ENCODE data around the gene FGFRL1. TPM values are rescaled to one million over a fixed set of nuclear protein-coding genes. Genes with fewer than 3 reads are reported as not detected.

The FGFRL1 gene
- total and polyA plus RNA-seq, 4 donors = 13.4 to 31.1 (median 15.2) TPM

DNA sequence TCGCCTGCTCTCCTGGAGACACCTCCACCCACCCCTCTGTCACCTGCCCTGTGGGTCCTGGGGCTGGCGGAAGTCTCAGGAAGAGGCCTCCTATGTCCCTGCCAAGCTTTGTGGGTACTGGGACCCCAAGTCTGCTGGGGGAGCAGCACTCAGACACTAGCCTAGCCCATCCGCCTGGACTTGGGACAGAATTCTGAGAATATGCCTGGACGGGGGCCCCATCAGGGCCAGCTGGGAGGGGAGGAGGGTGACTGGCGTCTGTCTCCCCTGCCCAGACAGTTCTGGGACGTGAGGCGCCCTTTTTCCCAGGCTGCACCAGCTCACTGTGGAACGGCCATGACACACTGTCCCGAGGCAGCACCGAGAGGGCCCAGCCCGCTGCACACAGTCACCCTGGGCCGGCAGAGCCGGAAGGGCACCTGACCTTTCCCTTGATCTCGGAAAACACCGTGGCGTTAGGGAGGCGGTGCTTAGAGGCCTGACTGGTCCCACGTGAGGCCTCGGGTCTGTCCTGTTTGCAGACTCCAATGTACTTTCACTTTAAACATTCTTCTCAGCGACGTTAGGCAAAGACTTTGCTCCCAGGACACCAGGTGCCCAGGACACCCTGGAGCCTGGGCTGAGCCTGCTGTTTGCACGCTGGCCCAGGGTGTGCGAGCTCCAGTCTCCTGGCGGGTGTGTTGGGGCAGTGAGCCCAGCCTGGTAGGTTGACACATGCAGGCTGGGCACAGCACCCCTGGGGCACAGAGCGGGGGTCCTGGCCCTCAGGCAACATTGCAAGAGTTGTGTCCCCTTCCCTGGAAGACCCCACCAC, 18.9 kb upstream of the FGFRL1 start:
- Histone ChIP-seq H3K27me3 (ENCODE audit: control insufficient read depth in 3 of 3, insufficient read depth in 3 of 3, low read length in 2 of 3) (peaks cover 0 to 7% (median 4%) of the 10 kb centered on the region in 3 donors), H3K4me3 (no peak overlapping the region), H3K9me3 (ENCODE audit: control insufficient read depth in 4 of 4, insufficient read depth in 3 of 4, low read length in 3 of 4) (no peaks in the 10 kb centered on the region), H3K9ac (ENCODE audit: insufficient read depth in 1 of 2, low read length in 2 of 2) (no peak overlapping the region), H3K4me1 (ENCODE audit: control insufficient read depth in 5 of 5, insufficient read depth in 5 of 5, low read length in 5 of 5) (peaks cover 0 to 11% (median 4%) of the 10 kb centered on the region in 5 donors), H3K36me3 (ENCODE audit: control insufficient read depth in 4 of 4, insufficient read depth in 4 of 4, low read length in 4 of 4) (peaks cover 0 to 16% (median 0%) of the 10 kb centered on the region in 4 donors), H3K27ac (ENCODE audit: low read depth in 1 of 2, low read length in 1 of 2) (peak overlapping the region in 1 of 2 donors; percentile 85)
- WGBS, 2 donors = 63 to 79% methylated on average over 25 of the region's 25 CpGs
- peak; percentile 60 for ATAC-seq (ENCODE audit: insufficient read depth, low FRiP score)
- peak in 1 of 3 donors; percentile 39 for DNase-seq
- TF ChIP-seq, protein P1, sequence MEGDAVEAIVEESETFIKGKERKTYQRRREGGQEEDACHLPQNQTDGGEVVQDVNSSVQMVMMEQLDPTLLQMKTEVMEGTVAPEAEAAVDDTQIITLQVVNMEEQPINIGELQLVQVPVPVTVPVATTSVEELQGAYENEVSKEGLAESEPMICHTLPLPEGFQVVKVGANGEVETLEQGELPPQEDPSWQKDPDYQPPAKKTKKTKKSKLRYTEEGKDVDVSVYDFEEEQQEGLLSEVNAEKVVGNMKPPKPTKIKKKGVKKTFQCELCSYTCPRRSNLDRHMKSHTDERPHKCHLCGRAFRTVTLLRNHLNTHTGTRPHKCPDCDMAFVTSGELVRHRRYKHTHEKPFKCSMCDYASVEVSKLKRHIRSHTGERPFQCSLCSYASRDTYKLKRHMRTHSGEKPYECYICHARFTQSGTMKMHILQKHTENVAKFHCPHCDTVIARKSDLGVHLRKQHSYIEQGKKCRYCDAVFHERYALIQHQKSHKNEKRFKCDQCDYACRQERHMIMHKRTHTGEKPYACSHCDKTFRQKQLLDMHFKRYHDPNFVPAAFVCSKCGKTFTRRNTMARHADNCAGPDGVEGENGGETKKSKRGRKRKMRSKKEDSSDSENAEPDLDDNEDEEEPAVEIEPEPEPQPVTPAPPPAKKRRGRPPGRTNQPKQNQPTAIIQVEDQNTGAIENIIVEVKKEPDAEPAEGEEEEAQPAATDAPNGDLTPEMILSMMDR (IDR thresholded peaks at IDR 0.05; ENCODE audit: control extremely low read depth, extremely low read depth) = no peak

DNA sequence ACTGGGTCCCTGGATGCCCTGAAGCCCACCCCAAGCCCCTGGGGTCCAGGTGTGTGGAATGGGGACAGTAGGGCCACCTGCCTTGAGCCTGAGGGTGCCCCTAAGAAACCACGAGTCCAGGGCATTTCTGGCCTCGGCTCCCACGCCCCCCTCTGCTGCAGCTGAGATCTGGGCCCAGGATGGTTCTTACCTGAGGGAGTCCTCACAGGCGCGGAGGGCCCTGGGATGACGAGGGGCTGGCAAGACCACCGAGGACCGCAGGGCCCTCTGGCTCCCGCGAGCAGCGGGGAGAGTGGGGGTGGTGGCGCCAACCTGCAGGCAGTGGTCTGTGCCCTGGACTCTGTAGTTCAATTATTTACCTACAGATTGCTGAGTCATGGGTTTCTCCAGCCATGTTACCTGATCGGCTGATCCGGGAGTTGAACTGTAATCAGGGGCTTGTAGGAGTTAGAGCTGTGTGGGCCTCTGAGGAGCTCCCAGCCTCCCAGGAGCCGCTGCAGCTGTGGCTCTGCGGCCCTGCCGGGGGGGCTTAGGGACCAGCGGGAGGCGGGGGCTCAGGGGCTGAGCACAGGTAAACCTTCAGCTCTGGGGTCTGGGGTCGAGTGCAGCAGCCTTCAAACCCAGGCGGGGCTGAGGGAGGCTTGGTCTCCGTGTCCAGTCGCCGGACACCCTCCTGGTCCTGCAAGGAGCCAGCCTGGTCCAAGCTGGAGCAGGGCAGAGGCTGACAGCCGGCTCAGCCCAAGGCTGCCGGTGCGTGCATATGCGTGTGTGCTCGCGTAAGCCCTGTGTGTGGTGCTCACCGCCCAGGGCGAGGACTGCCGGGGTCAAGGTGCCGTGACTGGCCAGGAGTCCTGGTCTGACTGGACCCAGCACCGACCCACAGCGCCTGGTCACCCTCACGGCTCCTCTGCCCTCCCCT, 18.1 kb upstream of the FGFRL1 start, which contains the start of gene SLC26A1:
Gene SLC26A1, minus strand, starts transcription at position 294 of the 919 bp plus-strand sequence. CDS start 1,701 bp downstream, outside the sequence.
- 90 to 91% methylated on average over 37 of the region's 37 CpGs for WGBS, 2 donors
- ATAC-seq (ENCODE audit: insufficient read depth, low FRiP score) = no peak
- no peak for DNase-seq

DNA sequence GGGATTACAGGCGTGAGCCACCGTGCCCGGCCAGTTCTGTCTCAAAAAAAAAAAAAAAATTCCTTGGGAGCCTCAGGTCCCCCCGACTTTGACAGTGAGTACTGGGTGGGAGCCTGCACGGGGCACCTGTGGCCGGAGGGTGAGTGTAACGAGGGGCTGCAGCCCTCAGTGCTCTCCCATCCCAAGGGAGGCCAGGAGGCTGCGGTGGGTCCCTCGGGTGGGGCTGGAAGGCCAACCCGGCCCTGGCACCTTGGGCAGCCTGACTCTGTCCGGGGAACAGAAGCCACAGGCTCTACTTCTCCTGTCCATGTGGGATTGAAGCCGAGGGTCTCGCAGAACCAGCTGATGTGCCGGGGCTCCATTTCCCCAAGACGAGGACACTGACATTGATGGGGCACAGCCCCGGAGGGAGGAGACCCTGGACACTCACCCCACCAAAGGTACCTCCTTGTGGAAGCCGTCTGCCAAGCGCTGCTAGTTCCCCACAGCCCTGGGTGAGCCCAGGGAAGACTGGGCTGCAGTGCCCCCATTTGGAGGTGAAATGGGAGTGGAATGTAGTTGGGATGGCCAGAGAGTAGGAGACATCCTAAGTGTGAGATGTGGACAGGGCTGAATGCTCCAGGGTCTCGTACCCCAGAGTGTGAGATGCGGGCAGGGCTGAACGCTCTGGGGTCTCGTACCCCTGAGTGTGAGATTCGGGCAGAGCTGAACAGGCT, 16.0 kb upstream of the FGFRL1 start:
- Histone ChIP-seq H3K4me1 (ENCODE audit: control insufficient read depth in 5 of 5, insufficient read depth in 5 of 5, low read length in 5 of 5) (peaks cover 0 to 11% (median 4%) of the 10 kb centered on the region in 5 donors), H3K36me3 (ENCODE audit: control insufficient read depth in 4 of 4, insufficient read depth in 4 of 4, low read length in 4 of 4) (peaks cover 0 to 7% (median 0%) of the 10 kb centered on the region in 4 donors), H3K9me3 (ENCODE audit: control insufficient read depth in 4 of 4, insufficient read depth in 3 of 4, low read length in 3 of 4) (peaks cover 0 to 2% (median 0%) of the 10 kb centered on the region in 4 donors), H3K9ac (ENCODE audit: insufficient read depth in 1 of 2, low read length in 2 of 2) (no peak overlapping the region), H3K4me3 (no peak overlapping the region), H3K27me3 (ENCODE audit: control insufficient read depth in 3 of 3, insufficient read depth in 3 of 3, low read length in 2 of 3) (peaks cover 0 to 34% (median 16%) of the 10 kb centered on the region in 3 donors), H3K27ac (ENCODE audit: low read depth in 1 of 2, low read length in 1 of 2) (no peak overlapping the region)
- ATAC-seq (ENCODE audit: insufficient read depth, low FRiP score) (no peak), DNase-seq (no peak)
- TF ChIP-seq, protein P1 (IDR thresholded peaks at IDR 0.05; ENCODE audit: control extremely low read depth, extremely low read depth) = no peak
- 91 to 94% methylated on average over 23 of the region's 23 CpGs for WGBS, 2 donors

More for the DNA sequence above, 18.1 kb upstream of the FGFRL1 start, which contains the start of gene SLC26A1:
- Histone ChIP-seq H3K4me1 (ENCODE audit: control insufficient read depth in 5 of 5, insufficient read depth in 5 of 5, low read length in 5 of 5) (peaks cover 0 to 11% (median 4%) of the 10 kb centered on the region in 5 donors), H3K27ac (ENCODE audit: low read depth in 1 of 2, low read length in 1 of 2) (peak within 1 kb of the TSS in 1 of 2 donors; percentile 85), H3K27me3 (ENCODE audit: control insufficient read depth in 3 of 3, insufficient read depth in 3 of 3, low read length in 2 of 3) (peaks cover 0 to 16% (median 8%) of the 10 kb centered on the region in 3 donors), H3K4me3 (no peak within 1 kb of the TSS), H3K9ac (ENCODE audit: insufficient read depth in 1 of 2, low read length in 2 of 2) (no peak within 1 kb of the TSS), H3K9me3 (ENCODE audit: control insufficient read depth in 4 of 4, insufficient read depth in 3 of 4, low read length in 3 of 4) (no peaks in the 10 kb centered on the region), H3K36me3 (ENCODE audit: control insufficient read depth in 4 of 4, insufficient read depth in 4 of 4, low read length in 4 of 4) (peaks cover 0 to 16% (median 0%) of the 10 kb centered on the region in 4 donors)
- TF ChIP-seq, protein P1 (IDR thresholded peaks at IDR 0.05; ENCODE audit: control extremely low read depth, extremely low read depth) = no peak
